Heart right ventricle (tissue), 16 donors: ENCODE data around the gene ZNF865. TPM values are rescaled to one million over a fixed set of nuclear protein-coding genes. Genes with fewer than 3 reads are reported as not detected.

Experiments
- ATAC-seq, 8 donors: fragments of 200-7000 bp; cut with Tn5 transposase; one replicate each; pipeline ENCODE4 v1.9.1; 2020; ENCODE audit warnings: mild to moderate bottlenecking in 8 of 8, moderate library complexity in 8 of 8, moderate number of reproducible peaks in 1 of 8
- DNase-seq, 2 donors: peaks; one replicate each; pipeline ENCODE4 v3.0.0-alpha.2; 2020
- H3K27ac ChIP-seq, 10 donors: fragments of 200-600 bp; sonication (generic) in 2 of 10; one replicate each; pipeline versions ENCODE4 v1.5.0 to v1.8.0; 2020 to 2022; ENCODE audit warnings: mild to moderate bottlenecking in 3 of 10
- H3K27me3 ChIP-seq, 7 donors: fragments of 200-600 bp; one replicate each; pipeline ENCODE4 v1.8.0; 2021 to 2022; ENCODE audit warnings: mild to moderate bottlenecking in 2 of 7
- H3K36me3 ChIP-seq, 9 donors: fragments of 200-600 bp; sonication (generic) in 1 of 9; one replicate each; pipeline versions ENCODE4 v1.5.0 to v1.8.0; 2020 to 2022; ENCODE audit warnings: mild to moderate bottlenecking in 2 of 9
- H3K4me1 ChIP-seq, 9 donors: fragments of 200-600 bp; sonication (generic) in 1 of 9; one replicate each; pipeline versions ENCODE4 v1.5.0 to v1.8.0; 2020 to 2022; ENCODE audit warnings: mild to moderate bottlenecking in 4 of 9
- H3K4me3 ChIP-seq, 10 donors: fragments of 200-600 bp; sonication (generic) in 2 of 10; one replicate each; pipeline versions ENCODE4 v1.5.0 to v1.8.0; 2020 to 2022; ENCODE audit warnings: mild to moderate bottlenecking in 7 of 10, moderate library complexity in 2 of 10
- H3K9me3 ChIP-seq, 11 donors: fragments of 200-600 bp in 10 of 11; sonication (generic) in 2 of 11; one replicate each; pipeline versions ENCODE4 v1.5.0 to v1.8.0; 2013 to 2022; ENCODE audit warnings: mild to moderate bottlenecking in 2 of 11, control low read depth in 1 of 11, moderate library complexity in 1 of 11
- CTCF ChIP-seq, 9 donors: fragments of 200-600 bp; sonication (generic) in 2 of 9; IDR thresholded peaks; one replicate each; pipeline versions ENCODE4 v1.5.0 to v1.8.0; 2021 to 2022; ENCODE audit warnings: antibody characterized with exemption in 9 of 9, mild to moderate bottlenecking in 5 of 9, moderate library complexity in 1 of 9
- WGBS, 2 donors: extraction: QIAGEN DNeasy Blood & Tissue Kit; methylation state at CpG; one replicate each; pipeline ENCODE4 v1.1.7; 2013; ENCODE audit warnings: inconsistent platforms in 1 of 2; 5-methylcytosine and 5-hydroxymethylcytosine counted together
- intact Hi-C, 10 donors: fragments of 100-400 bp; cut with DNase I; formaldehyde crosslinking; loops; one replicate each; pipeline versions ENCODE4 v1.11.1 to v1.14.2; 2022
- polyA plus RNA-seq, 2 donors: library from polyadenylated mRNA; stranded (reverse); fragments of 200-250 nt; gene quantifications; one replicate each; pipeline ENCODE4 v1.2.3, GENCODE V29; 2013
- total RNA-seq, 10 donors: library from RNA; stranded (reverse); fragmentation: NEBNext Ultra II Directional in 3 of 10; extraction: Animal tissue kit (Norgen Biotek cat#: 25700) in 3 of 10; gene quantifications; one replicate each; pipeline versions ENCODE4 v1.2.1 to v1.2.4, GENCODE V29; 2021 to 2023
- donor health status: Arrhythmogenic right ventricular cardiomyopathy.
- donor health status: ischemic (EF 13 %, LVEDD 7.1; RV severe dilation, severe dysfunction).
- donor health status: healthy with polysubstance abuse.
- donor health status: DM: no; HTN: yes; CAD: no.
- donor health status: DM: no; HTN: no; CAD: no.
- donor health status: ischemic (EF 25% LVEDD 6.9; RV normal size, moderate dysfunction).
- donor health status: ischemic (EF 25% LVEDD 5.7; RV mildly dilated, moderate dysfunction).
- donor health status: healthy.
- donor health status: DM: yes; HTN: yes; CAD: no.
- donor health status: Ischemic cardiomyopathy.
- donor health status: ischemic (EF 35%, LVEDD 5.7; RV mildly dilated, moderate dysfunction).
- donor health status: nonischemic (EF 11% LVEDD 7.7; RV severe dilation, severe dysfunction).
- donor health status: DM: yes; HTN: yes; CAD: no.
- donor health status: PGD.
- donor health status: ischemic (EF 29% LVEDD 5.4; RV normal size, mild dysfunction).
- donor health status: nonischemic (EF 23%, LVEDD 6.1; RV moderate dilation, normal function).

The ZNF865 gene
- total and polyA plus RNA-seq, 12 donors: 11.8 to 26.5 (median 13.7) TPM

GRCh38 chr19:55616395-55616875 lies 11.0 kb downstream of the ZNF865 start:
- WGBS, 2 donors: 98% methylated on average over 35 to 38 of the region's 38 CpGs
- no peak for ATAC-seq

GRCh38 chr19:55617426-55617825 lies 12.0 kb downstream of the ZNF865 start:
- no peaks in the 10 kb centered on the region for H3K27me3 ChIP-seq
- H3K27ac ChIP-seq: no peak overlapping the region
- DNase-seq (no peak), ATAC-seq (no peak)
- H3K4me3 ChIP-seq: no peak overlapping the region
- H3K9me3 ChIP-seq: no peaks in the 10 kb centered on the region
- H3K36me3 ChIP-seq: peaks cover 9 to 67% (median 27%) of the 10 kb centered on the region in 9 donors
- intact Hi-C loops: no loop called here
- 83 to 87% methylated on average over 8 of the region's 8 CpGs for WGBS, 2 donors
- no peak for TF ChIP-seq CTCF (IDR thresholded peaks at IDR 0.05)
- H3K4me1 ChIP-seq: peaks cover 0 to 34% (median 4%) of the 10 kb centered on the region in 9 donors

More at GRCh38 chr19:55616395-55616875, 11.0 kb downstream of the ZNF865 start:
- TF ChIP-seq CTCF (IDR thresholded peaks at IDR 0.05): no peak
- Histone ChIP-seq H3K4me3 (no peak overlapping the region), H3K9me3 (no peaks in the 10 kb centered on the region), H3K27ac (no peak overlapping the region), H3K36me3 (peaks cover 6 to 58% (median 27%) of the 10 kb centered on the region in 9 donors), H3K27me3 (no peaks in the 10 kb centered on the region), H3K4me1 (peaks cover 8 to 44% (median 13%) of the 10 kb centered on the region in 9 donors)
- DNase-seq: no peak
- intact Hi-C loops: no loop called here

GRCh38 chr19:55618426-55618825 lies 13.0 kb downstream of the ZNF865 start:
- no peak overlapping the region for H3K4me3 ChIP-seq
- intact Hi-C loops: no loop called here
- H3K9me3 ChIP-seq: no peaks in the 10 kb centered on the region
- ATAC-seq (no peak), DNase-seq (no peak)
- H3K4me1 ChIP-seq: peaks cover 0 to 38% (median 5%) of the 10 kb centered on the region in 9 donors
- TF ChIP-seq CTCF (IDR thresholded peaks at IDR 0.05): no peak
- 86 to 91% methylated on average over 7 of the region's 7 CpGs for WGBS, 2 donors
- peak overlapping the region in 1 of 10 donors; percentile 35 for H3K27ac ChIP-seq
- peaks cover 9 to 66% (median 27%) of the 10 kb centered on the region in 9 donors for H3K36me3 ChIP-seq
- H3K27me3 ChIP-seq: no peaks in the 10 kb centered on the region

- 86 to 90% methylated on average over 3 of the region's 3 CpGs for WGBS, 2 donors
- peaks cover 0 to 44% (median 10%) of the 10 kb centered on the region in 9 donors for H3K4me1 ChIP-seq
- no peak overlapping the region for H3K4me3 ChIP-seq
- H3K27me3 ChIP-seq: no peaks in the 10 kb centered on the region
- intact Hi-C loops: no loop called here
- DNase-seq: no peak
- H3K27ac ChIP-seq: no peak overlapping the region
- peaks cover 9 to 57% (median 27%) of the 10 kb centered on the region in 9 donors for H3K36me3 ChIP-seq
- ATAC-seq: no peak
- TF ChIP-seq CTCF (IDR thresholded peaks at IDR 0.05): no peak
- H3K9me3 ChIP-seq: no peaks in the 10 kb centered on the region
Measured at GRCh38 chr19:55619286-55619685, 13.8 kb downstream of the ZNF865 start.
